ENCODE measurements around the gene TMEM121. TPM values are rescaled to one million over a fixed set of nuclear protein-coding genes. Genes with fewer than 3 reads are reported as not detected.

The TMEM121 gene
- total RNA-seq, 1 donor from 2014 or later: 13.9 TPM

DNA sequence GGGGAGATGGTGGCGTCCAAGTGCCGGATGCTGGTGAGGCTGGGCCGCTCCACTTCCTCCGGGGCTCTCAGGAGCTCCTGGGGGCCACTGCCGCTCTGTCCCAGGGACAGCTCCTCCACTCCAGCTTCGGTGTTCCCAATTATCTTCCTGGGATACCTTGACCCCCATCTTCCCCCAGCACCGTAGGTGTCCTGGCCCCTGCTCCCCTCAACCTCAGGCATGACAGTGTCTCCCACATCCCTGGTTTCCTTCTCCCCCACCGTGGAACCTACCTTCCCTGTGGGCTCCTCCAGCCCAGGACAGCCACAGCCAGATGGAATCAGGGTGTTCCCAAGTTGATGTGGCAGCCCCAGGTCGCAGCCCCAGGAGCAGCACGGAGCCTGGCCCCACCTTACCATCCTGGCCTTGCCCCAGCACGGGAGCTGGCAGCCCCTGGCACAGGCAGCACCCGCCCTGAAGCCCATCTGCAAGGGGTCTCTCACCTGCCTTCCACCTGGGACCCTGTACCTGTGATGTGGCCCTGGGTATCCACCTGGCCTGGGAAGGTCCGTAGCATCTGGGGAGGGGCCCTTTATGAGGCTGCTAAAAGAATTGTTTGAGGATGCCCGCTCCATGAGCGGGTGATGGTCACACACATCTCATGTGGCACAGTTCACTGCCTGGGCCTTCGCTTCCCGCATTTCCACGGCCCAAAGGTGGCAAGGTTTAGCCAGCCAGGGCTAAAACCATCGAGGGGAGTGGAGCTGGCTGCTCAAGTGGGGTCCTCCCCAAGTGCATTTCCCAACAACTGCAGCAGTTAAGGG lies 4.1 kb downstream of the TMEM121 start:
- TF ChIP-seq CTCF (conservative IDR thresholded peaks at IDR 0.05): no peak
- no peaks in the 10 kb centered on the region for H3K9me3 Mint-ChIP-seq
- peaks cover 22% of the 10 kb centered on the region for H3K27me3 Mint-ChIP-seq (ENCODE audit: low read depth)
- H3K27ac Mint-ChIP-seq (ENCODE audit: unreplicated experiment): no peak overlapping the region
- peaks cover 7% of the 10 kb centered on the region for H3K4me1 Mint-ChIP-seq
- H3K36me3 Mint-ChIP-seq (ENCODE audit: low read depth): no peaks in the 10 kb centered on the region
- H3K4me3 Mint-ChIP-seq: peak overlapping the region; percentile 12
- DNase-seq (ENCODE audit: low read depth, low spot score): no peak

DNA sequence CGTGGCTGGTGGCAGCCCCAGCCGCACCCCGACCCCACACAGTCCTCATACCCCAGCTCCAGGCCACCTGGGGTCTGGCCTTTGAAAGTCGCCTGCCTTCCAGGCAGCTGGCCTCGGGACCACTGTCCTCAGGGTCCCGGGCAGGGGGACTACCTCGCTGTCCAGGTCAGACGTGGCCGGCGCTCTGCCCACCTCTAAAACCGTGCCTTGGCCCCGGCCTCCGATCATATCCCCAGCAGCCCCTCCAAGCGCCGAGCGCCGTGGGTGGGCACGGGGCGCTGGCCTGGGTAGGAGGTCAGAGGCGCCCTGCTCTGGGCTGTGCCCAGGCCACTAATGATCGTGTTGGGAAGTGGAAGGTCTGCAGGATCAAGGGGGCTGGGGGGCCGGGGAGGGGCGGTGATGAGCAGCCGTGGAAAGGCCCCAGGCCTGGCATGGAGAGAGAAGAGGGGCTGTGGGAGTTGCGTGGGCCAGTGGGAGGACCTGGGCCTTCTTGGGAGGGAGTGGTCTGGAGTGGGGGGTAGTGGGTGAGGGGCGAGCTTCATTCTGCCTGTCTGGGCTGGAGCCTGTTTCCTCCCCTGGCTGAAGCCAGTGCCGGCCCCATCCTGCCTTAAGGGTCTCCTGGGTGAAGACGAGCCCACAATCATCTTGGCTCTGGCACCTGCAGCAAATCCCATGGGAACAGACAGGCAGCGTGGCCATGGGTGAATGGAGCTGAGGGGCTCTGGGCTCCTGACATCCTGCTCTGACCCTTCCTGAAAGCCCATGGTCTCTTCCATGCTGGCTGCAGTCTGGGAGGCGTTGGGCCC lies 4.9 kb downstream of the TMEM121 start:
- Mint-ChIP-seq H3K4me3 (peak overlapping the region; percentile 12), H3K36me3 (ENCODE audit: low read depth) (no peaks in the 10 kb centered on the region), H3K4me1 (peaks cover 7% of the 10 kb centered on the region), H3K9me3 (no peaks in the 10 kb centered on the region), H3K27ac (ENCODE audit: unreplicated experiment) (no peak overlapping the region), H3K27me3 (ENCODE audit: low read depth) (peaks cover 25% of the 10 kb centered on the region)
- TF ChIP-seq CTCF (conservative IDR thresholded peaks at IDR 0.05): no peak
- no peak for DNase-seq (ENCODE audit: low read depth, low spot score)

DNA sequence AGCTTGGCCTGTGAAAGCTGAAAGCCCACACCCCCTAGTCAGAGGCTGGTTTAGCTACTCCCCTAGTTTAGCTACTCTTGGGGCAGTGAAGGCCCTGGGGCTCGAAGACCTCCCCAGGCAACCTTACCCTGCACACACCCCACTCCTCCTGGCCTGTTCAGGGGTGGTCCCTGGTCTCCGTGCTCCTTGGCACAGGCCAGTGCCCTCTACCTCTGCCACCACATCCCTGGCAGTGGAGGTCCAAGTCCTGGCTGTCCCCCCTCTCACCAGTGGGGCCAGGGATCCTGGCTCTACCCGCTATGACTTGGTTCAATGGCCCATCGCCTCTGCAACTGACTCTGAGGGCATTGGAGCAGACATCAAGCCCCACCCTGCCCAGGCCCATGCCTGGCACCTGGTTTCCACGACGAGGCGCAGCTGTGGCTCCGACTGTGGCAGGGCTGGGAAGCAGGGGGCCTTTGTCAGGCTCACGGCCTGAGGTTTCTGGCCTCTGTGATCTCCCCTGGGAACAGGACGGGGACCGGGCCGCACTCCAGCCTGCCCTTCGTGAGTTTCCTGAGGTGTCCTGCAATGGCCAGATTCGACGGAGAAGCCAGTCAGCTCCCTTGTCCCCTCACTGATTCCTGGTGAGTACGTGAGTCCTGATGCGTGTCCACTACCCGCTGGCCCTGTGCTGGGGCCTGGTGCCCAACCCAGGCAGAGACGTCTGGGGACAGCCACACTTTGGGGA lies 5.7 kb downstream of the TMEM121 start:
- Mint-ChIP-seq H3K36me3 (ENCODE audit: low read depth) (no peaks in the 10 kb centered on the region), H3K4me1 (peaks cover 7% of the 10 kb centered on the region), H3K27ac (ENCODE audit: unreplicated experiment) (no peak overlapping the region), H3K27me3 (ENCODE audit: low read depth) (peaks cover 32% of the 10 kb centered on the region), H3K4me3 (peak overlapping the region; percentile 23), H3K9me3 (no peaks in the 10 kb centered on the region)
- TF ChIP-seq CTCF (conservative IDR thresholded peaks at IDR 0.05): no peak
- no peak for DNase-seq (ENCODE audit: low read depth, low spot score)

- Mint-ChIP-seq H3K27me3 (ENCODE audit: low read depth) (peaks cover 34% of the 10 kb centered on the region), H3K4me1 (peaks cover 7% of the 10 kb centered on the region), H3K4me3 (peak overlapping the region; percentile 67), H3K9me3 (no peaks in the 10 kb centered on the region), H3K36me3 (ENCODE audit: low read depth) (no peaks in the 10 kb centered on the region), H3K27ac (ENCODE audit: unreplicated experiment) (no peak overlapping the region)
- TF ChIP-seq CTCF (conservative IDR thresholded peaks at IDR 0.05): peak; percentile 41
- DNase-seq (ENCODE audit: low read depth, low spot score): peak; percentile 33
These were observed 6.4 kb downstream of the TMEM121 start for GRCh38 chr14:105532735-105533141.

DNA sequence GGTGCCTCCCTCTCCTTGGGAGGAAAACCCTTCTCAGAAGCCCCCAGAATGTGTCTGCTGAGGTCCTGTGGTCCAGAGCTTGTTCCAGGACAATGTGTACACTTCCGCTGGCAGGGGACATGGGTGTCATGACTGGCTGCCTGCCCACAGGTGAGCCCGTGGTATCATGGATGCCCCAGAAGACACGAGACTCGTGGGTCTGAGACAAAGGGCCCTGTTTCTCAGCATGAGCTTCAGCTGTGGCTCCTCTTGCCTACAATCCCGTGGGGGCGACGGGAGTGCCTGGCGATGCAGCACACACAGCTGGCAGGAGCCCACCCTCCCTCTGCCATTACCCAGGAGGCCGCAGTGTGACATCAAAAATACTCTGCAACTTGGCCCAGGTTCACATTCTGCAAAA lies 7.0 kb downstream of the TMEM121 start:
- Mint-ChIP-seq H3K36me3 (ENCODE audit: low read depth) (no peaks in the 10 kb centered on the region), H3K27ac (ENCODE audit: unreplicated experiment) (no peak overlapping the region), H3K9me3 (no peaks in the 10 kb centered on the region), H3K27me3 (ENCODE audit: low read depth) (peaks cover 37% of the 10 kb centered on the region), H3K4me1 (peaks cover 7% of the 10 kb centered on the region), H3K4me3 (peak overlapping the region; percentile 4)
- TF ChIP-seq CTCF (conservative IDR thresholded peaks at IDR 0.05): no peak
- no peak for DNase-seq (ENCODE audit: low read depth, low spot score)

All from neural crest cell (in vitro differentiated cells).